IgD-negative memory B cell (primary cell): ENCODE data around the gene TRIM69. TPM values are rescaled to one million over a fixed set of nuclear protein-coding genes. Genes with fewer than 3 reads are reported as not detected.
A peak's percentile ranks its signal among the peaks of the same experiment; 100 is the strongest.

Experiments
- H3K27ac Mint-ChIP-seq, 3 donors: one replicate each; pipeline ENCODE4 v1.8.0; 2020 to 2022; ENCODE audit warnings: mild to moderate bottlenecking in 3 of 3, mixed read lengths in 3 of 3, moderate library complexity in 1 of 3
- H3K27me3 Mint-ChIP-seq: one replicate; pipeline ENCODE4 v1.8.0; 2021; ENCODE audit warnings: mixed read lengths
- H3K36me3 Mint-ChIP-seq: one replicate; pipeline ENCODE4 v1.8.0; 2020; ENCODE audit warnings: mild to moderate bottlenecking, mixed read lengths
- H3K4me1 Mint-ChIP-seq, 3 donors: one replicate each; pipeline ENCODE4 v1.8.0; 2020 to 2022; ENCODE audit warnings: mixed read lengths in 3 of 3, mild to moderate bottlenecking in 1 of 3
- H3K4me3 Mint-ChIP-seq, 4 donors: one replicate each; pipeline ENCODE4 v1.8.0; 2020 to 2022; ENCODE audit warnings: mild to moderate bottlenecking in 4 of 4, mixed read lengths in 4 of 4, moderate library complexity in 3 of 4
- H3K9me3 Mint-ChIP-seq, 3 donors: one replicate each; pipeline ENCODE4 v1.8.0; 2020 to 2021; ENCODE audit warnings: mixed read lengths in 3 of 3, mild to moderate bottlenecking in 1 of 3
- polyA plus RNA-seq: library from polyadenylated mRNA; unstranded; fragments of 300-500 nt; fragmentation: Illumina TruSeq; gene quantifications from one replicate; pipeline ENCODE4 v1.2.3, GENCODE V29; 2021

TRIM69 gene
- polyA plus RNA-seq, 1 donor from 2014 or later = 30.7 TPM

DNA sequence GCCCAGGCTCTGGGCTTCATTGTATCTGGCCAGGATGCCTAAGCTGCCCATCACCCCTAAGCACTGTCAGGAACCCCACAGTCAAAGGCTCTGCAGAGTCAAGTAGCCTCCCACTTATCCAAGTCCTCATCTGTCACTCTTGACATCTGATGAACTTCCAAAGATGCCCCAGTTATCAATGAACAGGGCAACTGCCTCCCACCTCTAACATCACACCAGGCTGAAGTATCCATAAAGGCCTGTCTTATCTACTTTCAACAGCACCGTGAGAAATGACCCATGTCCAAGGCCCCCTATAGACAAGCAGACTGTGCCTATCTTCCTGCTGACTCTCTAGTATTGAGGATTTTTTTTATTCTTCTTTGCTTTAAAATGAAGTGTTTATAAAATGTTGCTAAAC, 56.4 kb downstream of the TRIM69 start:
- peaks cover 3% of the 10 kb centered on the region for H3K27me3 Mint-ChIP-seq
- H3K36me3 Mint-ChIP-seq = no peaks in the 10 kb centered on the region
- no peaks in the 10 kb centered on the region for H3K9me3 Mint-ChIP-seq
- H3K4me3 Mint-ChIP-seq = no peak overlapping the region
- H3K4me1 Mint-ChIP-seq = no peaks in the 10 kb centered on the region
- H3K27ac Mint-ChIP-seq = no peak overlapping the region

- Mint-ChIP-seq H3K36me3 (no peaks in the 10 kb centered on the region), H3K27ac (no peak overlapping the region)
These were observed 57.7 kb downstream of the TRIM69 start for GRCh38 chr15:44794072-44794471.

DNA sequence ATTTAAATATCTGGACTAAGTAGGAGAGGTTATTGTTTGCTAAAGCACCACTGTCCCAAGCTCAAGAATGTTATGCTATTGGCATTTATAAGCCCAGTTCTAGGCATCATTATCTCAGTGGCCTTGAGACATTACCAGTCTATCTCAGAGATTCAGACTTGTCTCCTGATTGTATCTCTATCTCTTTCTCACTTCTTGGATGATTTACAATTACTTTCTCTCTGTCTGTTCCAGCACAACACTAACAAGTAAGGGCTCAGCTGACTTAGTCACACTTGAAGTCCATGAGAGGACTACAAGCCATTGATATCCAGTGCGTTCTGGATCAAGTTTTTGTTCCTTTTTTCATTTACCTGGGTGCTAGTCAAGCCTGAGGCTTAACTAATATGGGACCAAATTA, 60.2 kb downstream of the TRIM69 start:
- Mint-ChIP-seq H3K4me3 (no peak overlapping the region), H3K36me3 (no peaks in the 10 kb centered on the region), H3K4me1 (no peaks in the 10 kb centered on the region), H3K9me3 (no peaks in the 10 kb centered on the region), H3K27me3 (peaks cover 3% of the 10 kb centered on the region), H3K27ac (no peak overlapping the region)

More at GRCh38 chr15:44794072-44794471, 57.7 kb downstream of the TRIM69 start:
- Mint-ChIP-seq H3K4me3 (no peak overlapping the region), H3K4me1 (no peaks in the 10 kb centered on the region), H3K27me3 (peaks cover 3% of the 10 kb centered on the region), H3K9me3 (no peaks in the 10 kb centered on the region)

DNA sequence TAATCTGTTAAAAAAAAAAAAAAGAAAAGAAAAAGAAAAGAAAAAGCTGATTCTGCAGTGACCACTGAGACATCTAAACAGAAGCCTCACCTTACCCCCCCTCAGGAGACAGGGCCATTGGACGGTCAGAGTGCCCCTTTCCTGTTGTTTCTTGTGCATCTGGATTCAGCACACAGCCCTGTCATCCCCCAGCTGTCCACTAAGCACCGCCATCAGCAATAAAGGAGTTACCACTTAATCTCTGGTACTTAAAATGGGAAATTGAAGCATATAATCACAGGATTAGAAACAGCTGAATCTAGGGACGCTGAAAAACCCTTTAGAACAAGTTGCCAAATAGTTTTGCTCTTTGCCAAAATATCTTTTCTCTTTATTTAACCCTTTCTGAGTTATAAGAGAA, 62.5 kb downstream of the TRIM69 start:
- Mint-ChIP-seq H3K4me1 (no peaks in the 10 kb centered on the region), H3K36me3 (no peaks in the 10 kb centered on the region), H3K27me3 (peaks cover 6% of the 10 kb centered on the region), H3K9me3 (no peaks in the 10 kb centered on the region), H3K27ac (no peak overlapping the region), H3K4me3 (no peak overlapping the region)

- no peak overlapping the region for H3K27ac Mint-ChIP-seq
These were observed 65.0 kb downstream of the TRIM69 start for GRCh38 chr15:44801364-44801763.

GRCh38 chr15:44801797-44802196, 65.5 kb downstream of the TRIM69 start:
- Mint-ChIP-seq H3K4me3 (no peak overlapping the region), H3K36me3 (no peaks in the 10 kb centered on the region), H3K27ac (no peak overlapping the region), H3K4me1 (peaks cover 0 to 1% (median 0%) of the 10 kb centered on the region in 3 donors), H3K27me3 (peaks cover 12% of the 10 kb centered on the region), H3K9me3 (no peaks in the 10 kb centered on the region)

More at GRCh38 chr15:44801364-44801763, 65.0 kb downstream of the TRIM69 start:
- Mint-ChIP-seq H3K4me3 (no peak overlapping the region), H3K27me3 (peaks cover 11% of the 10 kb centered on the region), H3K9me3 (no peaks in the 10 kb centered on the region), H3K4me1 (peaks cover 0 to 1% (median 0%) of the 10 kb centered on the region in 3 donors), H3K36me3 (no peaks in the 10 kb centered on the region)

- no peaks in the 10 kb centered on the region for H3K36me3 Mint-ChIP-seq
- H3K27ac Mint-ChIP-seq = no peak overlapping the region
- peaks cover 0 to 1% (median 0%) of the 10 kb centered on the region in 3 donors for H3K4me1 Mint-ChIP-seq
- no peaks in the 10 kb centered on the region for H3K9me3 Mint-ChIP-seq
- H3K4me3 Mint-ChIP-seq = no peak overlapping the region
- peaks cover 13% of the 10 kb centered on the region for H3K27me3 Mint-ChIP-seq
These were observed 66.0 kb downstream of the TRIM69 start for GRCh38 chr15:44802336-44802735.

- Mint-ChIP-seq H3K27ac (no peak overlapping the region), H3K27me3 (peaks cover 13% of the 10 kb centered on the region)
These were observed 68.1 kb downstream of the TRIM69 start for GRCh38 chr15:44804298-44805046.

DNA sequence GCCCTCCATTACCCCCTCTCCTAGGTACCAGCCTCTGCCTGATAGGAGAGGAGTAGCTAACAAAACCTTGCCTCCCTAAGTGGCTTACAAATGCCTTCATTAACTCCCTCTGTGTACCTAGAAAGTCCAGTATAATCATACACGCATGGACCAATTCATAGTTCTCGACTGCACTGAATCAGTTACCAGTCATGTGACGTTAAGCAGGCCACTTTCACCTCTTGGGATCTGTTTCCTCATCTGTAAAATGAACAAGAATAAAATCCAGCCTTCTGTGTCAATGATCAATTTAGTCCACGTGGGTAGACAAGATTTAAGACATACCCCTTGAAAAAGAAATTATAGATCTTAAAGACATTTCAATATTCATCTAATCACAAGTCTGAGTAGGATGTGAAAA, 72.2 kb downstream of the TRIM69 start:
- Mint-ChIP-seq H3K4me1 (peaks cover 0 to 5% (median 3%) of the 10 kb centered on the region in 3 donors), H3K27me3 (peaks cover 13% of the 10 kb centered on the region), H3K36me3 (no peaks in the 10 kb centered on the region), H3K27ac (no peak overlapping the region), H3K4me3 (no peak overlapping the region), H3K9me3 (no peaks in the 10 kb centered on the region)

More at GRCh38 chr15:44804298-44805046, 68.1 kb downstream of the TRIM69 start:
- Mint-ChIP-seq H3K9me3 (no peaks in the 10 kb centered on the region), H3K4me1 (peaks cover 0 to 1% (median 0%) of the 10 kb centered on the region in 3 donors), H3K4me3 (no peak overlapping the region), H3K36me3 (no peaks in the 10 kb centered on the region)

GRCh38 chr15:44810237-44810636, 73.9 kb downstream of the TRIM69 start:
- peaks cover 0 to 6% (median 3%) of the 10 kb centered on the region in 3 donors for H3K4me1 Mint-ChIP-seq
- no peaks in the 10 kb centered on the region for H3K36me3 Mint-ChIP-seq
- H3K27ac Mint-ChIP-seq = no peak overlapping the region
- H3K27me3 Mint-ChIP-seq = peaks cover 12% of the 10 kb centered on the region
- H3K4me3 Mint-ChIP-seq = peak overlapping the region in 1 of 4 donors; percentile 7
- no peaks in the 10 kb centered on the region for H3K9me3 Mint-ChIP-seq

- Mint-ChIP-seq H3K4me1 (peaks cover 0 to 6% (median 3%) of the 10 kb centered on the region in 3 donors), H3K9me3 (no peaks in the 10 kb centered on the region), H3K36me3 (no peaks in the 10 kb centered on the region), H3K27me3 (peaks cover 9% of the 10 kb centered on the region), H3K27ac (no peak overlapping the region), H3K4me3 (no peak overlapping the region)
These were observed 75.0 kb downstream of the TRIM69 start for GRCh38 chr15:44811337-44811736.

GRCh38 chr15:44812029-44812517, 75.7 kb downstream of the TRIM69 start:
- Mint-ChIP-seq H3K9me3 (no peaks in the 10 kb centered on the region), H3K27ac (no peak overlapping the region), H3K4me3 (no peak overlapping the region), H3K4me1 (peaks cover 0 to 6% (median 3%) of the 10 kb centered on the region in 3 donors), H3K27me3 (peaks cover 5% of the 10 kb centered on the region), H3K36me3 (no peaks in the 10 kb centered on the region)

GRCh38 chr15:44813231-44813630, 76.9 kb downstream of the TRIM69 start:
- Mint-ChIP-seq H3K36me3 (no peaks in the 10 kb centered on the region), H3K4me3 (no peak overlapping the region), H3K27me3 (peaks cover 7% of the 10 kb centered on the region), H3K27ac (no peak overlapping the region), H3K9me3 (no peaks in the 10 kb centered on the region), H3K4me1 (peaks cover 0 to 6% (median 3%) of the 10 kb centered on the region in 3 donors)
